ENCODE data around the gene PDE6G.
"Not testable (repeated sequence)": the region's sequence is repeated elsewhere in the genome, so short reads cannot be mapped to it uniquely, and the experiment has no call there.

The PDE6G gene

DNA sequence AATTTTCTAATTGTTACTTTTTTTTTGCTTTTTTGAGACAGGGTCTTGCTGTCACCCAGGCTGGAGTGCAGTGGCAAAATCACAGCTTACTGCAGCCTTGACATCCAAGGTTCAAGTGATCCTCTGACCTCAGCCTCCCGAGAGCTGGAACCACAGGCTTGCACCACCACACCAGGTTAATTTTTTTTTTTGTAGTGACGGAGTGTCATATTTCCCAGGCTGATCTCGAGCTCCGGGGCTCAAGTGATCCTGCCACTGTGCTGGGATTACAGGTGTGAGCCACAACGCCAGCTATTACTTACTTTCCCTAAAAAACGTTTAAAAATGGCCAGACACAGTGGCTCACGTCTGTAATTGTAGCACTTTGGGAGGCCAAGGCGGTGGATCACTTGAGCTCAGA is 26.1 kb downstream of the PDE6G start:
- DNase-seq, result no peak

DNA sequence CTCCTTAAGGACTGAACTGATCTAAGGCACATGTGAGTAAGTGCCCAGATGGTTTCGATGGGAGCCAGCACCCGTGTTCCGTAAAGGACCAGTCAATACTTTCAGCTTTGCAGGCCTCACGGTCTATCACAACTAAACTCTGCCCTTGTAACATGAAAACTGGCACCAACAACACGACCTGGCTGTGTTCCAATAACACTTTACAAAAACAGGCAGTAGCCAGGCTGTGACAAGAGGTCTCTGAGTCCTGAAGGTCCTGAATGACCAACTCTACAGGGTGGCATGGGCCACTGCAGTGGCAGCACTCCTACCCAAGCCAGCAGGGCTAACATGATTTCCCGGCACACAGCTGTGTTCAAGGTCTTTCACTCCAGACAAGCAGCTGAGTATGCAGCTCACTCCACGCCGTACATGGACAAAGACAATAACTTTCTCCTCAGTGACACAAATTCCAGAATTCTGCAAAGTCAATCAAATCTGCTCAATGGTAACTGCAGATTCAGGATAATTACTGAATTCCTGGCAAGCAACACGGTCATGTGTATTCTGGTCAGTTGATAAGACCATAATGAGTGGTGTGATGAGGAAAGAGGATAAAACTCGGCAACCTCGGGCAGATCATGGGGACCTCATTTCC is 34.7 kb downstream of the PDE6G start:
- DNase-seq, result no peak

DNA sequence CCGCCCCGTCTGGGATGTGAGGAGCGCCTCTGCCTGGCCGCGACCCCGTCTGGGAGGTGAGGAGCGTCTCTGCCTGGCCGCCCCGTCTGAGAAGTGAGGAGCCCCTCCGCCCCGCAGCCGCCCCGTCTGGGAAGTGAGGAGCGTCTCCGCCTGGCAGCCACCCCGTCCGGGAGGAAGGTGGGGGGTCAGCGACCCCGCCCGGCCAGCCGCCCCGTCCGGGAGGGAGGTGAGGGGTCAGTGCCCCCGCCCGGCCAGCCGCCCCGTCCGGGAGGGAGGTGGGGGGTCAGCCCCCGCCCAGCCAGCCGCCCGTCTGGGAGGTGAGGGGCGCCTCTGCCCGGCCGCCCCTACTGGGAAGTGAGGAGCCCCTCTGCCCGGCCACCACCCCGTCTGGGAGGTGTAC is 38.0 kb downstream of the PDE6G start:
- not testable (repeated sequence) for DNase-seq

DNA sequence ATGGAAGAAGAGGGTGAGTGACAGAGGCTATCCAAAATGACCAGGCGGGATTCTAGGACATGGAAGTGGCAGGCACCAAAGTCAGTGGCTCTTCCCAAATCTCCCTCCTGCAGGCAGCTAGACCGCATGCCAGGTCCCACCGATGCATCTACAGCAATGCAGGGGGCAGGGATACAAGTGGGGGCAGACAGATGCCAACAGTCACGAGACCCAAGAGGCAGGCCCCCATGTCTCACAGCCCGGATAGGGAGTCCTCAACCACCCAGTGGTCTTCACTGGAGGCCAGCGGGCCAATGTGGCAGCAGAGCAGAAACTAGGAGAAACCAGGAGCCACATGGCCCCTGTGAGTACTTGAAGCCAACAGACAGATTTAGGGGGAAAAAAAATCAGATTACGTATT is 39.5 kb downstream of the PDE6G start:
- DNase-seq, result no peak

DNA sequence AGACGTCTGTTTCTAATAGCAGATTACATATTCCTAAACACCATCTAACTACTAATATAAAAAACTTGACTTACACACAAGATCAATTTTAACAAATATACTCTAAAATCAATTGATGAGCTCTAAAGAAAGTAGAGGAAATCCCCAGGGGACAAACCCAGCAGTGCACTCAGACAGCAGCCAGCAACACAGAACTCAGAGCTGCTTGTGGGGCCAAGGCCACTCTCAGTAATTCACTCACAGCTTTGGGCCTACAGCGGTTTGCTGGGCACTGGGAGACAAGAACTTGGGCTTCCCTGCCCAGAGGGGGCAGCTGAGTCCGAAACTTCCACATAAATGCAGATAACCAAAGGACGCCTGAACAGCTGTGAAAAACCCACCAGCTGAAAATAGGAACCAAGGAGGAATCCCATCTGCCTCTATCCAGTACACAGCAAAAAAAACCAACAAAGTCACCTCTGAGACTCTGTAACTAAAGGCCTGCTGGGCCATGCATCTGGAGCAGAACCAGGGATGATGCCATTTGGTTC is 40.9 kb downstream of the PDE6G start:
- DNase-seq, result no peak

DNA sequence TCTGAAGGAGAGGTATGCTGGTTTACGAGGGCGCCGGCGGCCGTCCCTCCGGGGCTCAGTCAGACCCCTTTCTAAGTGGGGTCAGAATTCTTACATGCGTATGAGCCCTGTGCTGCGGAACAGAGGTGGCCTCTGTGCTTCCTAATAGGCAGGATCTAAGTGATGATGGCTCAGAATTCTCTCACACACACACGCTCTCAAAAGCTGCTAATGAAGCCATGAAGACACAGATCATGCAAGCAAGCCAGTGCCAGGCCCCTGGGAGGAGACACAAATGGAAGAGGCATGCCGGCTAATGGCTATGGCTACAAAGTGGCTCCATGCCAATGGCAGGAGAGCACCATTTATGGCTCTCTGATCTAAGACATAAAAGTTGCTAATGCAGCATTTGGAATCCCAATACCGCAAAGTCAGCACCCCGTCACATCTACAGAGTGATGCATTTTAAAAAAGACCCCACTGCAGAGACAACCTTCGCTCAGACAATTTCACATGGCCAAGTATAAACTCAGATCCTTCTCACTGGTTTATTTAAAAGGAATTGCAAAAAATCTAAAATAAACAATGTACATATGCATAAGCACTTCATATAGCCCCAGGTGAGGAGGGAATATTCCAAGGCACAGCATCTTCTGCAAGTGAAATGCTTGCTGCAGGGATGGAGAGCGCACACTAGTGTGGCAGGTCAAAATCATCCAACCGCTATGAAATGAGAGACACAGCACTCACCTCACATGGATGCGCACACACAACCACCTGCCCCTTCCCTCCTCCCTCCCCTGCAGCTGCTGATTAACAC is 44.0 kb downstream of the PDE6G start:
- no peak for DNase-seq

DNA sequence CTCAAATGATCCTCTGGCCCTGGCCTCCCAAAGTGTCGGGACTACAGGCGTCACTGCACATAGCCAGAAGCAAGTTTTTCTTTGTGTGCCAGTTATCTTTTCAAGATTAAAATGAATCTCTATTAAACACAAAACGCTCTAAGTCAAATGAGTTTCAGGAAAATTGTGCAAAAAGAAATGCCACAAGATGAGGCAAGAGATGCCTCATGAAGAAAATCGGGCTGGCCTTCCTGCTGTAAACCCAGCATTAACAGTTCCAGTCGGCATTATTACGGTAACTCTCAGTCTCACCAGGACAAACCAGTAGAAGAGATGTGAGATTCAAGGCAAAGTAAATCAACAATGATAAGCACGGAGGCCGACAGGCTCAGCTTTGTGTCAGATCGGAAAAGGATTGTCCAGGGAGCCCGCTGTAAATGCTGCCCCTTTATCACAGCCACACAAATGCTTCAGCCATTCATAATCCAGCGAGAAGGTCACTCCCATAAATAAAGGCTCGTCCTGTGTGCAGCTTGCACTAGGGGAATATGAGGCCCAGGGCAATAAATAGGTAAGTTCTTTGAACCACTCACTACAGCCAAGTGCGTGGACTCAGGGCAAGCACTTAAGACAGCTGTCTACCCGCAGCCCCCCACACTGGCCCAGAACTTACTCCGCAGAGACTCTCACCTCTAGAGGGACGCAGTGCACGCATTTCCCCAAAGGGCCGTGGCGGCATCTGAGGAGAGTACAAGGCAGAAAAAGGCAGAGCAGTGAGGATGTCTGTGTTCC is 46.6 kb downstream of the PDE6G start:
- no peak for DNase-seq

DNA sequence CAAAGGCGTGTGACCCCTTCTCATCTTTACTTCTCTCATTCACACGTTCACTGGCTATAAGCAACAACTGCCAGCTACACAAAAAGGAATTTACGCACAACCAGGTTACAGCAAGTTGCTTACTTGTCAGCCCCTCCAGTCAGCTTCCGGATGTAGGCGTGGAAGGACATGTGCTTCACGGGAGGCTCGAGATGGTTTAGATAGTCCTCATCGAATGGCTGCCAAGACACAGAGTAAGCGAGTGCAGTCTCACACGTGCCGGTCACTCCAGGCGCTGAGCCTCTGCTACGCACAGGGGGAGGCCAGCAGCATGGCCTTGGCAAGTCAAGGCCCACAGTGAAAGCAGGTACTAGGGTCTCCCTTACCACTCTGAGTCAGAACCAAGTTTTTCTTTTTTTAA is 47.7 kb downstream of the PDE6G start:
- no peak for DNase-seq

DNA sequence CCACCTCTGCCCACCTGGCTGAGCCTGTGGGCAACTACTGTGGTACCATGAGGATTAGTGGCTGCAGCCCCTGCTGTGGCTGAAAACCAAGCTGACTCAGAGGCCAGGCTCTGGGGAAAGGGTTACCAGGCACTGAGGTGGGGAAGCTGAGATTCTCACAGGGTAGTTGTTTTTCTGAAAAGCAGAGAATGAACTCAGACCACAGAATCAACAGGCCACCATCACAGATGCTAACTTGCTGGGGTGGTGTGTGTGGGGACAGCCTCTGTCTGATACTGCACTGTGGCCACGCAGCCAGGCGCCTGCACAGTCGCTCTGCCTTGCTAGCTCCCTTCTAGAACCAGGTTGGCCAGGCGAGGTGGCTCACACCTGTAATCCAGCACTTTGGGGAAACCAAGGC is 48.3 kb downstream of the PDE6G start:
- no peak for DNase-seq

DNA sequence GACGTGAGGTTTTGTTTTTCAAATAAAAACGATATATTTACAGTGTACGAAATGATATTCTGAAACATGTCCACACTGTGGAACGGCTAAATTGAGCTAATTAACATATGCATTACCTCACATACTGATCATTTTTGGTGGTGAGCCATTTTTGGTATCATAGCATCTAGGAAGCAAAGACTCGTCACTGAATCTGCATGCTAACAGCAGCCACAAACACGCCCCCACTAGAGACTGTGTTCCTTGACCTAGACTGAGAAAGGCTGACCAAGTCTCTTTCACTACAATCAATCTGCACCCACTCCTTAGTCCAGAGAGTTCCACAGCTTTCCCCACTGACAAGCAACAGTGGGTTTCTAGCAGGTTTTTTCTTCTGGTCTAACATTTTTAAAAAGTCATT is 48.9 kb downstream of the PDE6G start:
- DNase-seq, result no peak

DNA sequence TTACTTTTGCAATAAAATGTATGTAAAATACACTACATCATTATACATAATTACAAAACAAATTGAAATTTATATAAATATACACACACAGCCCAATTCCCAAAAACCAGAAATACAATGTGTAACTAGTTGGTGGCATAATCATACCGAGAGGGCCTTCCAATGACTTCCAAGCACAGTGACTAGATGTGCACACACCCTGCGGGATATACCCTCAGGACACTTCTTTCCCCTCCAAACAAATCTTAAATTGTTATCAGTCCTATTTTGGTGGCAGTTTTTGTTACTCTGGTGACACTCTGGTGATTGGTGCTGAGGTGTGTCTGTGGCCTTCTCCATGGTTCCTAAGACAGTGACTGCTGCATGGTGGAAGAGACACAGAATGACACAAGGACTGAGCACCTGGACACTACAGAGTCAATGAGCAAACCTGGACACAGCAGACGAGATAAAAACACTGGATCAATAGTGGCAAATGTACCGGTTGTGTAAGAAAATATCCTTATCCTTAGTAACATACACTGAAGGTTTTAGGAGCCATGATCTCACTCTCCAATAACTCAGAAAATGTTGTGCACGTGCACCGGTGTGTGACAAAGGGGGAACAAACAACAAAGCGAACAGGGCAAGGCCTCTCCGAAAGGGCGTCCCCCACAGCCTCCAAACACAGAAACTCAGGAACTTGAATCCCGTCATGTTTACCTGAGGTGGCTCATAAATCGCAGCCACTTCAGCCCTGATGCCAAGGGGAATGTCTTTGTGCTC is 52.3 kb downstream of the PDE6G start:
- DNase-seq, result no peak

DNA sequence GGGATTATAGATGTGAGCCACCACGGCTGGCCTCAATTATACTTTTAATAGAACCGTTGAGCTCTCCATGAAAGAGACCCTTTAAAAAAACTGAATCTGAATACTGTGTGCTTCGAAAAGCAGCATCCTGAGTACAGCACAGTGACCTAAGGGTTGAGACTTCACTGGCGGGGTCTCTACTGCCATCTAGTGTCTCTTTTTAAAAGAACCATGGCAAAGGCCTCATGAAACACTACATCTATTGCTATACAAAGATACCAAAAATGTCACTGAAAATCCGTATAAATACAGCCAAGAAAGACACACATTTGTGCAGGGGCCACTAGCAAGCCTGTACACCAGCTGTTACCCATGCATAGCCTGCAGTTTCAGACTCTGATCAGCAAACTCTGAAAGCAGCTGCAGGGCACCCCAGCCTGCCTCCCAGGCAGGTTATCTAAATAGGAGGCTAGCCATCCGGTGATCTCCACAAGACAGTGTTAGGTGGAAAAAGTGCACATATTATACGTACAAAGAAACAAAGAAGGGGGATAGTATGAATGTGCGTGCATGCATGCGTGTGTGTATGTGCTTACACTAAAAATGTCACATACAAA is 54.7 kb downstream of the PDE6G start:
- peak; percentile 47 for DNase-seq

Measured in stimulated activated CD4-positive, alpha-beta T cell treated with anti-CD3 and anti-CD28 coated beads, Interleukin-4, amount 100 ng/mL, for 24 hours (primary cell).